GM06990 (cell line): ENCODE data around the gene ASPHD1.
"Not testable (repeated sequence)": the region's sequence is repeated elsewhere in the genome, so short reads cannot be mapped to it uniquely, and the experiment has no call there.

Experiments used
- DNase-seq: peaks from one replicate; pipeline ENCODE4 v3.0.0-alpha.2; 2011; ENCODE audit not compliant: insufficient read length; ENCODE audit errors: extremely low read depth
- H3K27me3 ChIP-seq: replicated peaks from 2 replicates; pipeline ENCODE4 v1.6.0; 2011; ENCODE audit warnings: low read length; ENCODE audit not compliant: control insufficient read depth, insufficient read depth
- H3K36me3 ChIP-seq: 2 replicates; pipeline ENCODE4 v1.5.1; 2011; ENCODE audit warnings: low read length; ENCODE audit not compliant: control insufficient read depth, insufficient read depth
- H3K4me3 ChIP-seq: replicated peaks from 2 replicates; pipeline ENCODE4 v1.5.1; 2011; ENCODE audit warnings: low read depth, mild to moderate bottlenecking, control low read depth, low read length
- CTCF ChIP-seq: IDR thresholded peaks from 2 replicates; pipeline ENCODE4 v1.5.1; 2011; ENCODE audit warnings: low read length, control low read depth, mild to moderate bottlenecking, inconsistent platforms; ENCODE audit not compliant: insufficient read depth, poor library complexity, severe bottlenecking

The ASPHD1 gene

GRCh38 chr16:29905668-29906067, 5.4 kb downstream of the ASPHD1 start:
- H3K36me3 ChIP-seq = peaks cover 5% of the 10 kb centered on the region
- no peaks in the 10 kb centered on the region for H3K27me3 ChIP-seq
- no peak for TF ChIP-seq CTCF
- DNase-seq = no peak
- H3K4me3 ChIP-seq = no peak overlapping the region

DNA sequence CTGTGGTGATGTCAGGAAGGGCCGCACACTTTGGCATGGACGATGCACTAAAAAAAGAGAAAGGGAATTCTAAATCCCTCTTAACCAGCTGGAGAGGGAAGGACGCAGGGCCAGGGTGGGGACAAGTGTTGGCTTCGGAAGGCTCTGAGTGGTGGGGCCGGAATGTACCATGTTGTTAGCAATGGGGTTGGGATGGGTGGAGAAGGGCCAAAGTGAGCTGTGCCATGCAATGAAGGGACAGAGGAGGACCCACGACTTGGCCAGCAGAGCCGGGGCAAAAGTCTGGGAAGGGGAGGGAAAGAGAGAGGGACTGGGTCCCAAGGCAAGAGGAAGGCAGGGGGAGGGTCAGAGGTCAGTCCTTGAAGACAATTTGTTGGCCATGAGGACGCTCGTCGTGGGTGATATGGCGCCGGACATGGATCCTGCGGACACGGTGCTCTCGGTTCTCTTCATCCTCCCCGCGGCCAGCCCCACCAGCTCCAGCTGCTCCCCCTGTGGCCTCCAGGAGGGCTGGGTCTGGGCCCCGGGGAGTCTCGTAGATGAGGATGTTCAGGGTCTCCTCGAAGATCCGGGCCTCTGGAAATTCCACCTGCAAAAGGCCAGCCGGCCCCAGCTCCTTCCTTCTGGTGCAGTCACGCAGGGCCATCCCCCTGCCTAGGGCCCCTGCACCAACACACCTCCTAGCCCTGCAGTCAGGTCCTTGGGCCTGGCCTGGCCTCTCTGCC, 6.4 kb downstream of the ASPHD1 start:
- no peak for DNase-seq
- no peak overlapping the region for H3K4me3 ChIP-seq
- TF ChIP-seq CTCF = no peak
- H3K27me3 ChIP-seq = no peaks in the 10 kb centered on the region
- H3K36me3 ChIP-seq = peaks cover 5% of the 10 kb centered on the region

GRCh38 chr16:29907973-29908372, 7.7 kb downstream of the ASPHD1 start:
- no peak for TF ChIP-seq CTCF
- Histone ChIP-seq H3K27me3 (no peaks in the 10 kb centered on the region), H3K36me3 (peaks cover 5% of the 10 kb centered on the region), H3K4me3 (no peak overlapping the region)
- no peak for DNase-seq

- TF ChIP-seq CTCF = no peak
- H3K4me3 ChIP-seq = no peak overlapping the region
Observed at GRCh38 chr16:29908719-29909220, 8.5 kb downstream of the ASPHD1 start.

GRCh38 chr16:29909391-29909790, 9.1 kb downstream of the ASPHD1 start:
- H3K4me3 ChIP-seq = no peak overlapping the region
- H3K36me3 ChIP-seq = peaks cover 5% of the 10 kb centered on the region
- DNase-seq = no peak
- TF ChIP-seq CTCF = no peak
- no peaks in the 10 kb centered on the region for H3K27me3 ChIP-seq

More at GRCh38 chr16:29908719-29909220, 8.5 kb downstream of the ASPHD1 start:
- no peaks in the 10 kb centered on the region for H3K27me3 ChIP-seq
- DNase-seq = no peak
- peaks cover 5% of the 10 kb centered on the region for H3K36me3 ChIP-seq

DNA sequence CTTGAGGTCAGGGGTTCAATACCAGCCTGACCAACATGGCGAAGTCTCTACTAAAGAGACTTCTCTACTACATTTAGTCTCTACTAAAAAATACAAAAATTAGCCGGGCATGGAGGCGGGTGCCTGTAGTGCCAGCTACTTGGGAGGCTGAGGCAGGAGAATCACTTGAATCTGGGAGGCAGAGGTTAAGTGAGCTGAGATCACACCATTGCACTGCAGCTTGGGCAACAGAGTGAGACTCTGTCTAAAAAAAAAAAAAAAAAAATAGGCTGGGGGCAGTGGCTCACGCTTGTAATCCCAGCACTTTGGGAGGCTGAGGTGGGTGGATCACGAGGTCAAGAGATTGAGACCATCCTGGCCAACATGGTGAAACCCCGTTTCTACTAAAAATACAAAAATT, 9.6 kb downstream of the ASPHD1 start:
- H3K36me3 ChIP-seq, H3K4me3 ChIP-seq, DNase-seq, H3K27me3 ChIP-seq: not testable (repeated sequence)
